OCI-LY1 (cell line): Measurements from ENCODE around the gene VPS11.

Source experiments
- H2AFZ ChIP-seq: fragments of 200-600 bp; sonication (generic), shearing (Covaris generic); 2 replicates; pipeline ENCODE4 v1.6.0; 2014; ENCODE audit warnings: antibody characterized with exemption, mild to moderate bottlenecking, low read length
- H3F3A ChIP-seq: fragments of 200-600 bp; sonication (generic), shearing (Covaris generic); 2 replicates; pipeline ENCODE4 v1.6.0; 2014; ENCODE audit warnings: mild to moderate bottlenecking, antibody characterized with exemption, low read length, moderate library complexity; ENCODE audit not compliant: insufficient read depth
- H3K27ac ChIP-seq: fragments of 200-600 bp; sonication (generic); 2 replicates; pipeline ENCODE4 v1.5.1; 2014; ENCODE audit warnings: low read length, mixed run types, mild to moderate bottlenecking, low read depth; ENCODE audit not compliant: poor library complexity, severe bottlenecking
- H3K27me3 ChIP-seq: fragments of 200-600 bp; sonication (generic); 2 replicates; pipeline ENCODE4 v1.6.0; 2014; ENCODE audit warnings: antibody characterized with exemption, mild to moderate bottlenecking, low read length, moderate library complexity; ENCODE audit not compliant: insufficient read depth
- H3K36me3 ChIP-seq: fragments of 200-600 bp; sonication (generic); 2 replicates; pipeline ENCODE4 v1.6.1; 2014; ENCODE audit warnings: mild to moderate bottlenecking, antibody characterized with exemption, low read length, moderate library complexity, mixed read lengths; ENCODE audit not compliant: insufficient read depth
- H3K4me1 ChIP-seq: fragments of 200-600 bp; sonication (generic); 2 replicates; pipeline ENCODE4 v1.5.1; 2014; ENCODE audit warnings: mild to moderate bottlenecking, low read length, moderate library complexity; ENCODE audit not compliant: insufficient read depth, severe bottlenecking
- H3K4me2 ChIP-seq: fragments of 200-600 bp; sonication (generic), shearing (Covaris generic); 2 replicates; pipeline ENCODE4 v1.6.1; 2014; ENCODE audit warnings: low read length
- H3K4me3 ChIP-seq: fragments of 200-600 bp; sonication (generic); 2 replicates; pipeline ENCODE4 v1.5.1; 2014; ENCODE audit warnings: low read length, low read depth, mild to moderate bottlenecking, mixed read lengths; ENCODE audit not compliant: poor library complexity, severe bottlenecking
- H3K79me2 ChIP-seq: fragments of 200-600 bp; shearing (Covaris generic); 2 replicates; pipeline ENCODE4 v1.6.1; 2016; ENCODE audit warnings: mixed run types, low read length, mixed read lengths; ENCODE audit not compliant: insufficient read depth
- H3K9ac ChIP-seq: fragments of 200-600 bp; sonication (generic), shearing (Covaris generic); 2 replicates; pipeline ENCODE4 v1.6.1; 2014; ENCODE audit warnings: mild to moderate bottlenecking, low read length, mixed read lengths
- H3K9me2 ChIP-seq: fragments of 200-600 bp; sonication (generic), shearing (Covaris generic); 2 replicates; pipeline ENCODE4 v1.6.1; 2014; ENCODE audit warnings: low read depth, mild to moderate bottlenecking, low read length, mixed read lengths
- H3K9me3 ChIP-seq: fragments of 200-600 bp; shearing (Covaris generic); 2 replicates; pipeline ENCODE4 v1.6.1; 2014; ENCODE audit warnings: low read length, mixed read lengths
- H4K20me1 ChIP-seq: fragments of 200-600 bp; sonication (generic), shearing (Covaris generic); 2 replicates; pipeline ENCODE4 v1.6.0; 2016; ENCODE audit warnings: mild to moderate bottlenecking, low read length; ENCODE audit not compliant: insufficient read depth
- EZH2 ChIP-seq: fragments of 200-600 bp; sonication (generic), shearing (Covaris generic); IDR thresholded peaks from 2 replicates; pipeline ENCODE4 v1.8.0; 2017; ENCODE audit warnings: borderline replicate concordance, mixed run types, mild to moderate bottlenecking, antibody characterized with exemption, low read length, moderate library complexity, mixed read lengths
- TF ChIP-seq, protein P1 (sequence below): fragments of 200-600 bp; sonication (generic), shearing (Covaris generic); IDR thresholded peaks from 2 replicates; pipeline ENCODE4 v1.5.1; 2017; ENCODE audit warnings: mild to moderate bottlenecking, antibody characterized with exemption, low read length, moderate library complexity, mixed read lengths

VPS11 gene

DNA sequence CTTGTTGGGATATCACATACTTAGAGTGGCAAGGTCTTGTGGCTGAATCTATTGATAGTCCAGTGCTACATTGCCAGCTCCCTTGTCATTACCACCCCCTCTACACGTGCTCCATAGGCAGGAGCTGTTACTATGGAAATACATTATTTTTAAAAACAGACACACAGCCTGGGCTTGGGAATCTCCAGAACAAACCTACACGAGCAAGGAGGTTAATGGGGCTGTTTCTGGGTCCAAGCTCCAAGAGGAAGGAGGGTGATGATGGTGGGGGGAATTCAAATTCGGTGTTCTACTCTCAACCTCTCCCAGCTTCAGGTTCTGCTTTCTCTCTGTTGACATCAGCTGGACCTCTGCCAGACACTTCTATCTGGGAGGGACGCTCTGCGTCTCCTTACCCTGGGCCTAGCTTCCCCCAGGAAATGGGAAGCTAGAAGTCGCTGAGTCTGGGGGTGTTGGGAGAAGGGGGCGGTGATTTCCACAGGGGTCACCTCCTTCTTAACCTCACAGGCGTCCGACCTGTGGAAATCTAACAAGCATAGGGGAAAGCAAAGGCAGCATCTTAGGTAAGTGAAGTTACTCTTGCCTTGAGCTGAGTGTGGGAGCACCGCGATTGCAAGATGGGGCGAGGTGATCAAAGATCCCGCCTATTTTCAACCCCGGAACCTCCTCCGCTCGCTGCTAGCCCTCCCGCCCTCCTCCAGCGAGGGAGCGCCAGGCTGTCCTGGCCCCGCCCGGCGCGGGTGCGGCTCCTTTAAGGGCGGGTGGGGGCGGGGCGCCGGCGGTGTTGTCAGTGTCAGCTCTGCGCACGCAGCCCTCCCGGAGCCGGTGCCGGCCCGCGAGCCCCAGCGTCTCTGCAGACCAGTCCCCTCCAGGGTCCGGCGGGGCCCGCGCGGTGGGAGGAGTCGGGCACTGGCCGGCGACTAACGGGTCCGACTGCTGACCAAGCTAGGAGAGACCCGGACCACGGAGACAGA lies 39.2 kb downstream of the VPS11 start, which contains the start of gene C2CD2L:
C2CD2L (plus strand) TSS at position 781 of the 974 bp plus-strand sequence. CDS start 398 bp downstream, outside the sequence.
- H3K27me3 ChIP-seq, result no peaks in the 10 kb centered on the region
- H3K36me3 ChIP-seq, result peaks cover 15% of the 10 kb centered on the region
- peak within 1 kb of the TSS; percentile 98 for H3K4me3 ChIP-seq
- TF ChIP-seq, protein P1, sequence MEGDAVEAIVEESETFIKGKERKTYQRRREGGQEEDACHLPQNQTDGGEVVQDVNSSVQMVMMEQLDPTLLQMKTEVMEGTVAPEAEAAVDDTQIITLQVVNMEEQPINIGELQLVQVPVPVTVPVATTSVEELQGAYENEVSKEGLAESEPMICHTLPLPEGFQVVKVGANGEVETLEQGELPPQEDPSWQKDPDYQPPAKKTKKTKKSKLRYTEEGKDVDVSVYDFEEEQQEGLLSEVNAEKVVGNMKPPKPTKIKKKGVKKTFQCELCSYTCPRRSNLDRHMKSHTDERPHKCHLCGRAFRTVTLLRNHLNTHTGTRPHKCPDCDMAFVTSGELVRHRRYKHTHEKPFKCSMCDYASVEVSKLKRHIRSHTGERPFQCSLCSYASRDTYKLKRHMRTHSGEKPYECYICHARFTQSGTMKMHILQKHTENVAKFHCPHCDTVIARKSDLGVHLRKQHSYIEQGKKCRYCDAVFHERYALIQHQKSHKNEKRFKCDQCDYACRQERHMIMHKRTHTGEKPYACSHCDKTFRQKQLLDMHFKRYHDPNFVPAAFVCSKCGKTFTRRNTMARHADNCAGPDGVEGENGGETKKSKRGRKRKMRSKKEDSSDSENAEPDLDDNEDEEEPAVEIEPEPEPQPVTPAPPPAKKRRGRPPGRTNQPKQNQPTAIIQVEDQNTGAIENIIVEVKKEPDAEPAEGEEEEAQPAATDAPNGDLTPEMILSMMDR, result no peak
- TF ChIP-seq EZH2, result no peak
- H3K9me2 ChIP-seq, result no peaks in the 10 kb centered on the region
- H3F3A ChIP-seq, result no peaks in the 10 kb centered on the region; the same call in 1 of the 2 replicates
- H4K20me1 ChIP-seq, result no peaks in the 10 kb centered on the region
- no peaks in the 10 kb centered on the region for H3K9me3 ChIP-seq
- H3K4me2 ChIP-seq, result peak within 1 kb of the TSS; percentile 99
- H2AFZ ChIP-seq, result no peak within 1 kb of the TSS
- H3K79me2 ChIP-seq, result no peaks in the 10 kb centered on the region
- peak within 1 kb of the TSS; percentile 82 for H3K27ac ChIP-seq
- peaks cover 30% of the 10 kb centered on the region for H3K4me1 ChIP-seq
- peak within 1 kb of the TSS; percentile 96 for H3K9ac ChIP-seq

DNA sequence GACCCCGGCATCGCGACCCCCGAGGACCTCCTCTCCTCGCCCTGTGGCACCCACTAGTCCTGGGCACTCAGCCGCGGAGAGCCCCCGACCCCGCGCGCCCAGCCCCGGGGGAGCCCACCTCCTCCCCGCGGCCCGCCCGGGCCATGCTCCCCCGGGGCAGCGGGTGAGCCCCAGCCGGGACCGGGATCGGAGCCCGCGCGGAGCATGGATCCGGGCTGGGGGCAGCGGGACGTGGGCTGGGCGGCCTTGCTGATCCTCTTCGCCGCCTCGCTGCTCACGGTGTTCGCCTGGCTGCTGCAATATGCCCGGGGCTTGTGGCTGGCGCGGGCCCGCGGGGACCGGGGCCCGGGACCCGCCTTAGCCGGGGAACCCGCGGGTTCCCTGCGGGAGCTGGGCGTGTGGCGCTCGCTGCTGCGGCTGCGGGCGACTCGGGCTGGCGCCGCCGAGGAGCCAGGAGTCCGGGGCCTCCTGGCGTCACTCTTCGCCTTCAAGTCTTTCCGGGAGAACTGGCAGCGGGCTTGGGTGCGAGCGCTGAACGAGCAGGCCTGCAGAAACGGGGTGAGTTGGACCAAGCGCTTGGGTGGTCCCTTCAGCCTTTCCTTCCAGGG lies 40.0 kb downstream of the VPS11 start:
- Histone ChIP-seq H3K4me3 (peak overlapping the region; percentile 98), H3K4me1 (peaks cover 27% of the 10 kb centered on the region), H4K20me1 (no peaks in the 10 kb centered on the region), H3K79me2 (no peaks in the 10 kb centered on the region), H3K4me2 (peak overlapping the region; percentile 99), H3K9ac (peak overlapping the region; percentile 96), H3K27me3 (no peaks in the 10 kb centered on the region), H3K36me3 (peaks cover 23% of the 10 kb centered on the region), H3K9me3 (no peaks in the 10 kb centered on the region), H2AFZ (no peak overlapping the region), H3K9me2 (no peaks in the 10 kb centered on the region), H3F3A (no peaks in the 10 kb centered on the region; the same call in 1 of the 2 replicates), H3K27ac (peak overlapping the region; percentile 63)
- TF ChIP-seq, protein P1, result no peak
- no peak for TF ChIP-seq EZH2

DNA sequence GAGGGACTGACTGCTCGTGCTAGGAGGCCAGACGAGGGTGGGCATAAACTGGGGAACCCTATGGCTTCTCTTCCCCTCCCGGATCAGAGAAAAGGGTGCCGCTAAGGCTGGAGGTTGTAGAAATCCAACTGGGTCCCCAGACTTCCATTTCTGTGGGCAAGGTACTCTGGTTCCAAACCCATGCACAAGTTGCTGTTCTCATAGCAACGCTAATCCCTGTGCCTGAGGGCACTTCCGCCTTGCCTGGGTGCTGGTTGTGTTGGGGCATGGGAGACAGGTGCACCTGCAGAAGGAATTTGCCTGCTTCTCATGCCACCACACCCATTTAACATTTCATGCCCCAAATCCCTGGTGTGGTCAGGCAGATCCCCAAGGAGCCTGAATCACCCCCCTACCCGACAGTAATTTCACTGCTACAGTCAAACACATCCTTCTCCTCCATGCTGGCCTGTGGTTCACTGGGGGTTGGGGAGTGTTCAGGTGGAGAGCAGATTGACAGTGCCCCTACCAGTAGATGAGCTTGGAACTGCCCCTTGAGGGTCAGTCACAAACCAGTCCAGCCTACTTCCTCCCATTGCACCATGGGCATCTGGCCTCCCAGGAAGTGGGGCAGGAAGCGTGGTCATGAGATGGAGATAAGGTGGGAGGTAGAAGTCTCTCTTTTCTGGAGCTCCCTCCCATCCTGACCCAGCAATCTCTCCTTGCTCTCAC lies 40.7 kb downstream of the VPS11 start:
- H3K4me1 ChIP-seq, result peaks cover 20% of the 10 kb centered on the region
- no peaks in the 10 kb centered on the region for H3K79me2 ChIP-seq
- H3K36me3 ChIP-seq, result peaks cover 25% of the 10 kb centered on the region
- peak overlapping the region; percentile 99 for H3K4me2 ChIP-seq
- H3K9me2 ChIP-seq, result no peaks in the 10 kb centered on the region
- H3K27me3 ChIP-seq, result no peaks in the 10 kb centered on the region
- peak overlapping the region; percentile 96 for H3K9ac ChIP-seq
- no peak overlapping the region for H2AFZ ChIP-seq
- H4K20me1 ChIP-seq, result no peaks in the 10 kb centered on the region
- no peaks in the 10 kb centered on the region for H3K9me3 ChIP-seq
- no peaks in the 10 kb centered on the region; the same call in 1 of the 2 replicates for H3F3A ChIP-seq
- TF ChIP-seq, protein P1, result no peak
- no peak for TF ChIP-seq EZH2
- peak overlapping the region; percentile 63 for H3K27ac ChIP-seq
- peak overlapping the region; percentile 98 for H3K4me3 ChIP-seq
